ENCODE measurements around the gene ESRRA. TPM values are rescaled to one million over a fixed set of nuclear protein-coding genes. Genes with fewer than 3 reads are reported as not detected.

ESRRA gene
- total and polyA plus RNA-seq, 10 of the 15 experiments (the other 5 are each of a cell fraction or from before 2014, with no cell fraction given) = 0.32 to 48.9 (median 12.6) TPM

DNA sequence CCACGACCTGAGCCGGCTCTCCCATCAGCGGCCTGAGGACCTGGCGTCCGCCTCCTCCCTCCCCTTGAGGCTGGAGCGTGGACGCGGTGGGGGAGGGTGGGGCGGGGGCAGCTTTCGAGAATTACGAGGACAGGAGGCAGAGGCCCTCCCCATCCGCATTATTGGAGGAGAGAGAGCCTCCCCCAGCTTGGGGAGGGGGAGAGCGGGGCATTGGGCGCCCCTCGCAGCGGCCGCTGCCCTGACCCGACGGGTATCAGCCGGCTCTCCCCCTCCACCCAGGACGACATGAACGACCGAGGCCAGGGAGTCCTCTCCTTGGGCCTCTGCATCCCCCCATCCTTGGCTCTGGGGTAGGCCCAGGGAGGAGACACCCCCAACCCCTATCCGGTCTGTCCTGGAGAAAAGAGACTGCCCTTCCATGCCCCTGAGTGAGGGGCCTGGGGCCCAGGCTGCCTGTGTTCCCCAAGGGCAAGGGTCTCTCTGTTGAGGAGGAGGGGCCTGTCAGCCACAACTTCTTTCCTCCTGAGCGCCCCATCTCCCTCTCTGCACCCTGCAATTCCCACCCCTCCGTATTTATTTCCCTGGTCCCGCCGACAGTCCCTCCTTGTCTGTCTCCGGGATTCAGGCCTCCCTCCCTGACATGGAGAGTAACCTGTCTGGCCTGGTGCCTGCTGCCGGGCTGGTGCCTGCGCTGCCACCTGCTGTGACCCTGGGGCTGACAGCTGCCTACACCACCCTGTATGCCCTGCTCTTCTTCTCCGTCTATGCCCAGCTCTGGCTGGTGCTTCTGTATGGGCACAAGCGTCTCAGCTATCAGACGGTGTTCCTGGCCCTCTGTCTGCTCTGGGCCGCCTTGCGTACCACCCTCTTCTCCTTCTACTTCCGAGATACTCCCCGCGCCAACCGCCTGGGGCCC, 19.2 kb upstream of the ESRRA start (continued):
- TF ChIP-seq CEBPZ (IDR thresholded peaks at IDR 0.05; ENCODE audit: low read depth, low read length) (no peak), HDGF (IDR thresholded peaks at IDR 0.05) (0 out of 2 replicates have a peak, but pooled peaks have one; percentile 27), SRF (IDR thresholded peaks at IDR 0.05; ENCODE audit: low read depth in 2 of 2, low read length in 2 of 2) (no peak), SMC3 (IDR thresholded peaks at IDR 0.05; ENCODE audit: borderline replicate concordance, low read length) (peak; percentile 10; the same call in 1 of the 2 replicates), FOS (IDR thresholded peaks at IDR 0.05; ENCODE audit: borderline replicate concordance, extremely low read depth, insufficient read length) (no peak), ZNF384 (IDR thresholded peaks at IDR 0.05; ENCODE audit: borderline replicate concordance, low read depth, low read length) (no peak), SREBF2 (IDR thresholded peaks at IDR 0.05; ENCODE audit: low read length) (no peak), FOXM1 (IDR thresholded peaks at IDR 0.05; ENCODE audit: low read depth, low read length) (no peak), CREB1 (IDR thresholded peaks at IDR 0.05; ENCODE audit: low read depth) (no peak), NR2F1 (conservative IDR thresholded peaks at IDR 0.05) (no peak), MEF2B (IDR thresholded peaks at IDR 0.05; ENCODE audit: partially characterized antibody, poor library complexity, severe bottlenecking) (no peak), EGR1 (IDR thresholded peaks at IDR 0.05; ENCODE audit: borderline replicate concordance in 1 of 2, low read depth in 2 of 2, low read length in 2 of 2) (no peak), NR2C1 (IDR thresholded peaks at IDR 0.05) (no peak), CHD2 (IDR thresholded peaks at IDR 0.05; ENCODE audit: borderline replicate concordance, low read depth, low read length) (no peak)
- TF ChIP-seq, protein P1, sequence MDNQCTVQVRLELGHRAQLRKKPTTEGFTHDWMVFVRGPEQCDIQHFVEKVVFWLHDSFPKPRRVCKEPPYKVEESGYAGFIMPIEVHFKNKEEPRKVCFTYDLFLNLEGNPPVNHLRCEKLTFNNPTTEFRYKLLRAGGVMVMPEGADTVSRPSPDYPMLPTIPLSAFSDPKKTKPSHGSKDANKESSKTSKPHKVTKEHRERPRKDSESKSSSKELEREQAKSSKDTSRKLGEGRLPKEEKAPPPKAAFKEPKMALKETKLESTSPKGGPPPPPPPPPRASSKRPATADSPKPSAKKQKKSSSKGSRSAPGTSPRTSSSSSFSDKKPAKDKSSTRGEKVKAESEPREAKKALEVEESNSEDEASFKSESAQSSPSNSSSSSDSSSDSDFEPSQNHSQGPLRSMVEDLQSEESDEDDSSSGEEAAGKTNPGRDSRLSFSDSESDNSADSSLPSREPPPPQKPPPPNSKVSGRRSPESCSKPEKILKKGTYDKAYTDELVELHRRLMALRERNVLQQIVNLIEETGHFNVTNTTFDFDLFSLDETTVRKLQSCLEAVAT (IDR thresholded peaks at IDR 0.05) = no peak
- TF ChIP-seq, protein P2, sequence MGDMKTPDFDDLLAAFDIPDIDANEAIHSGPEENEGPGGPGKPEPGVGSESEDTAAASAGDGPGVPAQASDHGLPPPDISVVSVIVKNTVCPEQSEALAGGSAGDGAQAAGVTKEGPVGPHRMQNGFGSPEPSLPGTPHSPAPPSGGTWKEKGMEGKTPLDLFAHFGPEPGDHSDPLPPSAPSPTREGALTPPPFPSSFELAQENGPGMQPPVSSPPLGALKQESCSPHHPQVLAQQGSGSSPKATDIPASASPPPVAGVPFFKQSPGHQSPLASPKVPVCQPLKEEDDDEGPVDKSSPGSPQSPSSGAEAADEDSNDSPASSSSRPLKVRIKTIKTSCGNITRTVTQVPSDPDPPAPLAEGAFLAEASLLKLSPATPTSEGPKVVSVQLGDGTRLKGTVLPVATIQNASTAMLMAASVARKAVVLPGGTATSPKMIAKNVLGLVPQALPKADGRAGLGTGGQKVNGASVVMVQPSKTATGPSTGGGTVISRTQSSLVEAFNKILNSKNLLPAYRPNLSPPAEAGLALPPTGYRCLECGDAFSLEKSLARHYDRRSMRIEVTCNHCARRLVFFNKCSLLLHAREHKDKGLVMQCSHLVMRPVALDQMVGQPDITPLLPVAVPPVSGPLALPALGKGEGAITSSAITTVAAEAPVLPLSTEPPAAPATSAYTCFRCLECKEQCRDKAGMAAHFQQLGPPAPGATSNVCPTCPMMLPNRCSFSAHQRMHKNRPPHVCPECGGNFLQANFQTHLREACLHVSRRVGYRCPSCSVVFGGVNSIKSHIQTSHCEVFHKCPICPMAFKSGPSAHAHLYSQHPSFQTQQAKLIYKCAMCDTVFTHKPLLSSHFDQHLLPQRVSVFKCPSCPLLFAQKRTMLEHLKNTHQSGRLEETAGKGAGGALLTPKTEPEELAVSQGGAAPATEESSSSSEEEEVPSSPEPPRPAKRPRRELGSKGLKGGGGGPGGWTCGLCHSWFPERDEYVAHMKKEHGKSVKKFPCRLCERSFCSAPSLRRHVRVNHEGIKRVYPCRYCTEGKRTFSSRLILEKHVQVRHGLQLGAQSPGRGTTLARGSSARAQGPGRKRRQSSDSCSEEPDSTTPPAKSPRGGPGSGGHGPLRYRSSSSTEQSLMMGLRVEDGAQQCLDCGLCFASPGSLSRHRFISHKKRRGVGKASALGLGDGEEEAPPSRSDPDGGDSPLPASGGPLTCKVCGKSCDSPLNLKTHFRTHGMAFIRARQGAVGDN (IDR thresholded peaks at IDR 0.05) = no peak
